Glutamatergic neuron (in vitro differentiated cells): Measurements from ENCODE around the gene SMARCA2. TPM values are rescaled to one million over a fixed set of nuclear protein-coding genes. Genes with fewer than 3 reads are reported as not detected.

Experiments used
- DNase-seq: peaks from one replicate; pipeline ENCODE4 v3.0.0; 2022
- H3K27ac Mint-ChIP-seq: one replicate; pipeline ENCODE4 v1.8.0; 2020; ENCODE audit warnings: mild to moderate bottlenecking, mixed read lengths, inconsistent platforms; ENCODE audit not compliant: unreplicated experiment
- H3K27me3 Mint-ChIP-seq: one replicate; pipeline ENCODE4 v1.8.0; 2020; ENCODE audit warnings: mild to moderate bottlenecking, moderate library complexity, mixed read lengths, inconsistent platforms; ENCODE audit not compliant: unreplicated experiment
- H3K36me3 Mint-ChIP-seq: one replicate; pipeline ENCODE4 v1.8.0; 2020; ENCODE audit warnings: mild to moderate bottlenecking, mixed read lengths, inconsistent platforms; ENCODE audit not compliant: unreplicated experiment
- H3K4me1 Mint-ChIP-seq: one replicate; pipeline ENCODE4 v1.8.0; 2020; ENCODE audit warnings: mild to moderate bottlenecking, low read depth, mixed read lengths, inconsistent platforms; ENCODE audit not compliant: unreplicated experiment
- H3K4me3 Mint-ChIP-seq: one replicate; pipeline ENCODE4 v1.8.0; 2020; ENCODE audit warnings: mild to moderate bottlenecking, mixed read lengths, inconsistent platforms; ENCODE audit not compliant: unreplicated experiment
- H3K9me3 Mint-ChIP-seq: one replicate; pipeline ENCODE4 v1.8.0; 2020; ENCODE audit warnings: mild to moderate bottlenecking, moderate library complexity, mixed read lengths, inconsistent platforms; ENCODE audit not compliant: unreplicated experiment
- CTCF ChIP-seq: fragments of 200-600 bp; sonication (generic); IDR thresholded peaks from one replicate; pipeline ENCODE4 v1.5.0; 2021; ENCODE audit not compliant: partially characterized antibody, unreplicated experiment
- total RNA-seq: library from RNA; stranded (reverse); fragmentation: NEBNext Ultra II Directional; extraction: Animal tissue kit (Norgen Biotek cat#: 25700); gene quantifications from one replicate; pipeline ENCODE4 v1.2.1, GENCODE V29; 2021; ENCODE audit not compliant: unreplicated experiment

Gene SMARCA2
- total RNA-seq, 1 donor from 2014 or later: 14.5 TPM

DNA sequence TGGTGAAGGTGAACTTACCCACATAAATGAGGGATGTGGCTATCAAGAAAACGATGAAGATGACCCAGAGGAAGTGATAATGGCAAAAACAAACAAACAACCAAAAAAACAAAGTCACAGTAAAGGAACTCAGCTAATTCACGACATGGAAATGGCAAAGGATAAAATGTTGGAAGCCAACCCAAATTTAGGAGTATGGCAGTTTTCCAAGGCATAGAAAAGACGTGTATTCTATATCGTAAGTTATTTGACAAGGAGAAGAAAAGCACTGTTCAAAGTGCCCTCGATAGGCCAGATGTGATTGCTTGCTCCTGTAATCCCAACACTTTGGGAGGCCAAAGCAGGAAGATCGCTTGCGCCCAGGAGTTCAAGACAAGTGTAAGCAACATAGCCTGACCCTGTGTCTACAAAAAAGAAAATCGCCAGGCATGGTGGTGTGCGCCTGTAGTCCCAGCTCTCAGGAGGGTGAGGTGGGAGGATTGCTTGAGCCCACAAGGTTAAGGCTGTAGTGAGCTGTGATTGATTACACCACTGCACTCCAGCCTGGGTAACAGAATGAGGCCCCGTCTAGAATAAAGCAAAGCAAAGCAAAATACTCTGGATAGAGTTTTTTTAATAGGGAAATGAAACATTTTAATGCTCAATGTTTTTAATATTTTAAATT lies 138.0 kb downstream of the SMARCA2 start:
- DNase-seq: no peak
- TF ChIP-seq CTCF: no peak
- Mint-ChIP-seq H3K4me3 (no peak overlapping the region), H3K9me3 (peaks cover 6% of the 10 kb centered on the region), H3K27ac (no peak overlapping the region), H3K4me1 (peaks cover 6% of the 10 kb centered on the region), H3K36me3 (no peaks in the 10 kb centered on the region), H3K27me3 (no peaks in the 10 kb centered on the region)

DNA sequence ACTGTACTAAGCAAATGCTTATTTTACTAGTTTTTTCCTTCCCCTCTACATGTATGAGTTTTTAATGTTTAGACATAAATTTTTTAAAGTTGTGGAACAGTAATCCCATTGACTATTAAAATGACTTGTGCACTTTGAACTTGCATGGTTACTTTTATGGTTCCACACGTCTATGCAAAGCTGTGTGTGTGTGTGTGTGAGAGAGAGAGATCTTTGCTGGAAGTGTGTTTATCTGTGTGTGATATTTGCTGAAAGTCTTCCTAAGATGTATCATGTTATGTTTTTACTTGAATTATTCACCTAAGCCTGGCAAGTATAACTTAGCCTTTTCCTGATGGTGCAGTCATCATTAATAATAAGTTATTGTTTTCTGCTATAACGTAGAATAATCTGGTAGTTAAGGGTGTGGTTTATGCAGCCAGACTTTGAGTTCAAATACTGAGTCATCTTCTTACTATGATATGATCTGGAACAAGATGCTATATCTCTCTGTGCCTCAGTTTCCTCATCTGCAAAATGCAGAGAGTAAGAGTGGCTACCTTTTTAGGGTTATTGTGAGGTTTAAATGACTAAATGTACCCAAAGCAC lies 138.6 kb downstream of the SMARCA2 start:
- TF ChIP-seq CTCF: no peak
- H3K4me1 Mint-ChIP-seq: peaks cover 10% of the 10 kb centered on the region
- no peak for DNase-seq

GRCh38 chr9:2154731-2155130 lies 139.6 kb downstream of the SMARCA2 start:
- TF ChIP-seq CTCF: no peak
- Mint-ChIP-seq H3K4me1 (peaks cover 14% of the 10 kb centered on the region), H3K36me3 (no peaks in the 10 kb centered on the region), H3K4me3 (no peak overlapping the region), H3K27me3 (no peaks in the 10 kb centered on the region), H3K27ac (no peak overlapping the region), H3K9me3 (peaks cover 6% of the 10 kb centered on the region)
- DNase-seq: no peak

More for the DNA sequence above, 138.6 kb downstream of the SMARCA2 start:
- Mint-ChIP-seq H3K9me3 (peaks cover 6% of the 10 kb centered on the region), H3K27me3 (no peaks in the 10 kb centered on the region), H3K36me3 (no peaks in the 10 kb centered on the region), H3K4me3 (no peak overlapping the region), H3K27ac (no peak overlapping the region)

GRCh38 chr9:2155966-2156365 lies 140.8 kb downstream of the SMARCA2 start:
- H3K36me3 Mint-ChIP-seq: no peaks in the 10 kb centered on the region
- H3K27me3 Mint-ChIP-seq: no peaks in the 10 kb centered on the region
- H3K27ac Mint-ChIP-seq: no peak overlapping the region
- TF ChIP-seq CTCF: no peak
- H3K4me3 Mint-ChIP-seq: no peak overlapping the region
- H3K9me3 Mint-ChIP-seq: peaks cover 6% of the 10 kb centered on the region
- no peak for DNase-seq
- peaks cover 24% of the 10 kb centered on the region for H3K4me1 Mint-ChIP-seq

GRCh38 chr9:2157277-2158110 lies 142.3 kb downstream of the SMARCA2 start:
- DNase-seq: no peak
- Mint-ChIP-seq H3K36me3 (no peaks in the 10 kb centered on the region), H3K27ac (peak overlapping the region; percentile 82), H3K9me3 (peaks cover 6% of the 10 kb centered on the region), H3K4me1 (peaks cover 29% of the 10 kb centered on the region), H3K27me3 (no peaks in the 10 kb centered on the region), H3K4me3 (peak overlapping the region; percentile 91)
- TF ChIP-seq CTCF: no peak
